Vagina (tissue), 2 donors: Measurements from ENCODE around the gene NR1H2.

ENCODE experiments used
- CTCF ChIP-seq, 3 experiments: fragments of 450-650 bp in 2 of 3; fragments of 200-600 bp in 1 of 3; sonication (generic) in 1 of 3; IDR thresholded peaks; one replicate each; pipeline ENCODE4 v1.5.1; 2017 to 2019; ENCODE audit warnings: antibody characterized with exemption in 3 of 3, mild to moderate bottlenecking in 2 of 3, moderate library complexity in 2 of 3
- POLR2A ChIP-seq, 2 donors: fragments of 450-650 bp; IDR thresholded peaks; one replicate each; pipeline ENCODE4 v1.6.1; 2017; ENCODE audit warnings: antibody characterized with exemption in 2 of 2, mild to moderate bottlenecking in 2 of 2, moderate library complexity in 2 of 2
- POLR2AphosphoS5 ChIP-seq, 2 donors: sonication (generic); formaldehyde crosslinking; IDR thresholded peaks; one replicate each; pipeline ENCODE4 v1.9.0; 2017; ENCODE audit warnings: antibody characterized with exemption in 2 of 2, mild to moderate bottlenecking in 2 of 2, low read depth in 1 of 2; ENCODE audit not compliant: insufficient read depth in 1 of 2

- no peak for TF ChIP-seq CTCF (IDR thresholded peaks at IDR 0.05)
- peak in 1 of 2 donors; percentile 77 for TF ChIP-seq POLR2AphosphoS5 (IDR thresholded peaks at IDR 0.05; ENCODE audit: insufficient read depth in 1 of 2, low read depth in 1 of 2)
- no peak for TF ChIP-seq POLR2A (IDR thresholded peaks at IDR 0.05)
Measured at GRCh38 chr19:50358483-50359327, 17.6 kb upstream of the NR1H2 start.
